NCI-H446 treated with DMSO at 0.1 percent for 48 hours (cell line): ENCODE measurements around the gene RABL6.
"Not testable (repeated sequence)": the region's sequence is repeated elsewhere in the genome, so short reads cannot be mapped to it uniquely, and the experiment has no call there.

Experiments
- DNase-seq: peaks from one replicate; lab custom pipeline; 2025; lab: John Stamatoyannopoulos, UW

Gene RABL6

GRCh38 chr9:136796238-136796774, 11.4 kb upstream of the RABL6 start, which contains the start of gene CCDC183:
TSS of gene CCDC183 (plus strand) at chr9:136796338. CDS start at chr9:136796398, 60 bp downstream.
- no peak for DNase-seq

GRCh38 chr9:136796775-136797347, 10.9 kb upstream of the RABL6 start:
- not testable (repeated sequence) for DNase-seq

- DNase-seq = no peak
These were observed 9.1 kb upstream of the RABL6 start for GRCh38 chr9:136798708-136799078.

- no peak for DNase-seq
These were observed 8.5 kb upstream of the RABL6 start for GRCh38 chr9:136799079-136799853.

GRCh38 chr9:136799854-136800657, 7.7 kb upstream of the RABL6 start:
- no peak for DNase-seq

- no peak for DNase-seq
These were observed 5.4 kb upstream of the RABL6 start for GRCh38 chr9:136802321-136802720.

- not testable (repeated sequence) for DNase-seq
These were observed 4.7 kb upstream of the RABL6 start for GRCh38 chr9:136803009-136803550.

- no peak for DNase-seq
These were observed 3.9 kb upstream of the RABL6 start for GRCh38 chr9:136803551-136804508.

- DNase-seq = no peak
These were observed 3.1 kb upstream of the RABL6 start for GRCh38 chr9:136804509-136805206.

- no peak for DNase-seq
These were observed 2.5 kb upstream of the RABL6 start for GRCh38 chr9:136805207-136805740.

GRCh38 chr9:136806067-136806466, 1.7 kb upstream of the RABL6 start:
- no peak for DNase-seq

- DNase-seq = no peak
These were observed 1.0 kb upstream of the RABL6 start for GRCh38 chr9:136806631-136807201.

GRCh38 chr9:136808075-136808805, 492 bp downstream of the RABL6 start:
- no peak for DNase-seq

- no peak for DNase-seq
These were observed 1.0 kb downstream of the RABL6 start for GRCh38 chr9:136808806-136809158.

- DNase-seq = no peak
These were observed 7.1 kb downstream of the RABL6 start for GRCh38 chr9:136814725-136815421.

- no peak for DNase-seq
These were observed 7.7 kb downstream of the RABL6 start for GRCh38 chr9:136815422-136815782.

GRCh38 chr9:136820971-136821825, 13.4 kb downstream of the RABL6 start:
- DNase-seq = no peak
